Stimulated activated CD8-positive, alpha-beta memory T cell treated with anti-CD3 and anti-CD28 coated beads, Interleukin-12 subunit alpha, Interleukin-12 subunit beta, amount 100 ng/mL, for 24 hours (primary cell): ENCODE data around the gene ORC1.
"Not testable (repeated sequence)": the region's sequence is repeated elsewhere in the genome, so short reads cannot be mapped to it uniquely, and the experiment has no call there.

Experiments used
- DNase-seq: peaks from one replicate; pipeline ENCODE4 v3.0.0-alpha.2; 2020; ENCODE audit errors: extremely low read depth

ORC1 gene

DNA sequence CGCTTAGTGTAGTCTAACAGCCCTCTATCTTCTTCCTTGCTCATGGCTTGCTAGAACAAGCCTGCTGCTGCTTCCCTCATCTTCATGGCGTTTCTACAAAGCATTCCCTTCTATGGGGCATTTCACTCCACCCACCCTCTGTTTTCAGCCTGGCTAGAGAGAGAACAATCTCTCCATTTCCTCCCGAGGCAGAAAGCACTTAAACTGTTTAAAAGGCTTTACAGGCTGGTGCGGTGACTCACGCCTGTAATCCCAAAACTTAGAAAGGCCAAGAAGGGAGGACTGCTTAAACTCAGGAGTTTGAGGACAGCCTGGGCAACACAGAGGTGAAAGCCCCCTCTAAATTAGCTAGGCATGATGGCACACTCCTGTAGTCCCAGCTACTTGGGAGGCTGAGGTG is 17.8 kb downstream of the ORC1 start:
- DNase-seq, result no peak

DNA sequence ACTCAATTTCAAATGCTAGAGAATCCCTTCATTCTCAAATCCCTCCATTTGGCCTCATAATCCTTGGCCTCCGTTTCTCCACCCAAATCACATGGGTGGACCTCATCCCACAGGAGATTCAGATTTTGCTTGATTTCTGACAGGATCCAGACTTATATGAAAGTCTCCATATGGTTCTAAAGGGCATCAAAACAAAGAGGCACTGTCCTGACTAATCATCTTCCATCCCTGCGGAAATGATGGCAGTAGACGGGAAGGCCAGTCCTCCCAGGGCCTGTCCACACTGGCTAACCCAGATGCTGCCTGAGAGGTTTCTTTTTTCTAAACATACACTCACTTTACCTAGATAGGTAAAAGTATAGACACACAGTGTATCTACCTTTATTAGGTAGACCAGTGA is 18.8 kb downstream of the ORC1 start:
- DNase-seq, result no peak

DNA sequence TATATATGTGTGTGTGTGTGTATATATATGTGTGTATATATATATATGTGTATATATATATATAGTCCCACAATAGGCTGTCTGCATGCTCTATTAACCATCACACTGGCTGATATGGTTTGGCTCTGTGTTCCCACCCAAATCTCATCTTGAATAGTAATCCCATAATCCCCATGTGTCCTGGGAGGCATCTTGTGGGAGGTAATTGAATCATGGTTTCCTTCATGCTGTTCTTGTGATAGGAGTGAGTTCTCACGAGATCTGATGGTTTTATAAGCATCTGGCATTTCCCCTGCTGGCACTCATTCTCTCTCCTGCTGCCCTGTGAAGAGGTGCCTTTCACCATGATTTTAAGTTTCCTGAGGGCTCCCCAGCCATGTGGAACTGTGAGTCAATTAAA is 34.4 kb downstream of the ORC1 start:
- not testable (repeated sequence) for DNase-seq

DNA sequence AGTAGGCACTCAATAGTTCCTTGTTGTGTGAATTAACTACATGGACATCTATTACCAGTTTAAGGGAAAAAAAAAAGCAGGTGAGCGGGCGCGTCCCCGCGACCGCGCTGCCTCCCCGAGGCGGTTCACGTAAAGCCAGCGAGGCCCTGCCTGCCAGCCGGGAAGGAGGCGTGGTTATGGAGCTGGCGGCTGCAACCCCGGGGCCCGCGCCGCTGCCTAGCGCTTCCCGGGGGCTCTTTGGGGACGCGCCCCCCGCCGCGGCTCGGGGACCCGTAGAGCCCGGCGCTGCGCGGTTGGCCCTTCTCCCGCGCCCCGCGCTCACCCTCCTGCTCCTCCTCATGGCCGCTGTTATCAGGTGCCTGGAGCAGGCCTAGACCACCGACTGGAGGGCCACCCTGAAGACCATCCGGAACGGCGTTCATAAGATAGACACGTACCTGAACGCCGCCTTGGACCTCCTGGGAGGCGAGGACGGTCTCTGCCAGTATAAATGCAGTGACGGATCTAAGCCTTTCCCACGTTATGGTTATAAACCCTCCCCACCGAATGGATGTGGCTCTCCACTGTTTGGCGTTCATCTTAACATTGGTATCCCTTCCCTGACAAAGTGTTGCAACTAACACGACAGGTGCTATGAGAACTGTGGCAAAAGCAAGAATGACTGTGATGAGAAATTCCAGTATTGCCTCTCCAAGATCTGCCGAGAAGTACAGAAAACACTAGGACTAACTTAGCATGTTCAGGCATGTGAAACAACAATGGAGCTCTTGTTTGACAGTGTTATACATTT is 35.6 kb downstream of the ORC1 start:
- peak; percentile 22 for DNase-seq

DNA sequence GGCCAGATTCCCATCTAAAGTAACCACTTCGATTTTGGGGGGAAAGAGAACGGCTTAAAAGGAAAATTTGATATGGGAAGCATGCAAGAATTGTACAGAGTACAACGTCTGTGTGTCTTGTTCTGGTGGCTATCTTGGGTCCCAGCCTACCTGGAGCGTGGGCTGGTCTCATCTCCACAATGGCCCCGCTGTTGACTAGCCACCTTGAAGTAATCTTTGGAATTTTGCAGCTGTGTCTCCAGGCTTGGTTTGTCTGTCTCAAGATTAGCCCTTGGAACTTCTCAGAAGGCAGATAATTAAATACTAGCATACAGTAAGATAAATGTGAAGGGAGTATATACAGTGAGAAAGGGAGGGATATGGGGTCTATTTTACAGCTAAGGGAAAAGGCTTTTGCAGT is 37.0 kb downstream of the ORC1 start:
- DNase-seq, result no peak

DNA sequence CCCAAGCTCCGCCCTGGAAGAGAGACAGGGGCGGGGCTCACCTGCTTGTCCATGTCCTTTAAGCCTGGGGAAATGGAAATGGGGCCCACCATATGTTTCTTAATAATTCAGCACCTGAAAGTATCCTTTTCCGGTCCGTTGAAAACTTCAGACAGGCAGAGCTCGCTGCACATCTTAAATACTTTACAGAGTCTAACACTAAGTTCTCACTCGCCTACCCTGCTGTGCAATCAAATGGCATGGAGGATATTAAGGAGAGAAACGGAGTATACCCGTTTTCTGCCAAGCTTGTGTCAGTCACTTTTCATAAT is 37.8 kb downstream of the ORC1 start:
- DNase-seq, result no peak

DNA sequence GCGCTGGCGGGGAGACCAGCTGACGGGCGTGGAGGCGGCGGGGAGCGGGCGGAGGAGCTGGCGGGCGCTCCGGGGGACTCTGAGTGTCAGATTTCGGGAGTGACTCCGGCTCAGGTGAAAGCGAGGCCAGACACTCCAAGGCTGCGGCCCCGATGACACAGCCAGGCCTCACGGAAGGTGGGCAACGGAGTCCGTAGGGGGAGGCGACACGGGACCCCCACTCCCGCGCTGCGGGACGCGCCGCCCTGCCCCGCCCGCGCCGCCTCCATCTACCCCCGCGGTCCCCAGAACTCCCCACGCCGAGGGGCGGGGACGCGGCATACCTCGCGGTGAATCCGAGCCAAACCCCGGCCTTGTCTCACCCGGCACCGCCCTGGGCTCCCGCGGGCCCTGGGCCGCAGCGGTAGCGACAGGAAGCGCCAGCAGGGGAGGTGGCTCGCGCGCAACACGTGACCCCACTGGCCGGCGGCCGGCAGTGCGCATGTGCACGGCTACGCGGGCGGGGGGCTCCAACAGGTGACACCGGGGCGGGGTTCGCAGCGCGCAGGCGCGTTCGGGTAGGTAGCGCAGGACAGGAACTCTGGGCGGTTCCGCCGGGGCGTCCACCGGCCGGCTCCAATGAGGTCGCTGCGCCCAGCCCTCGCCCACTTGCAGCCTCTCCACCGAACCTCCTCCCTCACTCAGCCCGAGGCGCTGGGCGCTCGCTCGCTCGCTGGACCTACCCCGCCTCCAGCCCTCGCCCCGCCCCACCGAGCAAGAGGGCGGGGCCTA is 38.3 kb downstream of the ORC1 start, which contains the start of gene CC2D1B:
Gene CC2D1B (minus strand): TSS at position 460 of the 771 bp plus-strand sequence. CDS start 1,585 bp downstream, outside the sequence.
- DNase-seq, result peak; percentile 99

DNA sequence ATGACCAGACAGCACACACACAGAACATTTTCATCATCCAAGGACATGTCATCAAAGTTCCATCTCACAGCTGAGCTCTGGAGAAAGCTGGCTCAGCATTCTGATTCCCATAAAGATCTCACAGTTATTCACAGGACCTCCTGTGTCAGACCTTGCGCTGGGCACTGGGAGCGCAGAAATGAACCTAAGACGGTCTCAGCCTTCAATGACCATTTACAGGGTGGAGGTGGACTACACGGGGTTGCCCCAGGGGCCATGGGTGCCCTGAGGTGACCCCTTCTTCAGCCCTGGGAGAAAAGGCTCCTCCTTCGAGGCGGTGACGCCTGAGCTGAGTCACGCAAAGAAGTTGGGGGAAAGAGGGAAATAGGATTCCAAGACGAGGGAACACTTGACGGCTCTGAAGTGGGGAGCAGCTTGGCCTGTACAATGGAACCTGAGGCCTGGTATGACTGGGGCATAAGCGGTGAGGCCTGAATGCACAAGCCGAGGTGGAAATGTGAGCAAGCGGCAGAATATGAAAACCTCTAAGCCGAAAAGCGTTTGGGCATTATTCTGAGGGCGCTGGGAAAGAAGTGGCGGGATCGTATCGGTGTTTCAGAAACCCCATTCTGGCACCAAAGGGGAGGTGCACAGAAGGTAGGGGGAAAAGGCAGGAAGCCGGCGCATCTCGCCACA is 39.0 kb downstream of the ORC1 start:
- no peak for DNase-seq

DNA sequence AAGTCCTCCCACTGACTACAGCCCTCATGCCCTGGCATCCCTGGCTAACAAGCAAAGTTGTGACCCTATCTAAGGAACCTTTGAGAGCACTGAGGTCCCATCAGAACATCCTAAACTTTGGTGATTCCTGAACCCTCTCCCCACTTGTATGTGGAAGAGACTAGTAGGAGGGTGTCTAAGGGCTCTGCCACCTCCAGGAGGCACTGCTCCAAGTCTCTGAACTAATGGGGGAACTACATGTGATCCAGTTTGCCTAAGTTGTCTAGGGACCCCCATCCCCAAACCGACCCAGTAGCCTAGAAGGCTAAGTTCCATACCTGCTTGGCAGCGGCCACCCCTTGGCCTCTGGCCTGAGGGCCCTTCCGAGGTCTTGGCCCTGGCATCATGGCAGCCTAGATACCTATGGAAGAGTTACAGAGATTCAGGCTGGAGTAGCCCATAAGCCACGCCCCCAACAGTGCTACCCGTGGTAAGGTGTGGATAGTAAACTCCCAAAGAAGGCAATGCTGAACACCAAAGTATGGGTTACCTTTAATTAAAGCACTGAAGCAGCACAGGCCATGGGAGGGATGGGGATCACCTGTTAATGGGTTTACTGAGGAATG is 39.9 kb downstream of the ORC1 start:
- DNase-seq, result no peak

DNA sequence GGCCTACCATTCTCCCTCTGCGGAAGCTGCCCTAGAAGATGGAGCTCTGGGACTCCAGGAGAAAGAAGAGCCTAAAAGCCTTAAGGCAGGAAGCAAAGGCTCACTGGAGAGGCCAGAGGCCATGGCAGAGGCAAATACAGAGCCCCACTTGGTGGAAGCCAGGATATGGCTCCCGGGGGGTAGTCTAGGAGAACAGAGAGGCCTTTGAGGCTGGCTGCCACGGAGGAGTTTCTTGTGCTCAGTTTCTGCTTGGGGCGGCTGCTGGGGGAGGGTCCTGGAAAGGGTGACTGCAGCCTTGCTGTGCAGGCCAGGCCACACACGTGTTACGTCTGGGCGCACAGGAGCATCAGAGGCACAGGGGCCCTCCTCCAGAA is 43.6 kb downstream of the ORC1 start:
- no peak for DNase-seq

DNA sequence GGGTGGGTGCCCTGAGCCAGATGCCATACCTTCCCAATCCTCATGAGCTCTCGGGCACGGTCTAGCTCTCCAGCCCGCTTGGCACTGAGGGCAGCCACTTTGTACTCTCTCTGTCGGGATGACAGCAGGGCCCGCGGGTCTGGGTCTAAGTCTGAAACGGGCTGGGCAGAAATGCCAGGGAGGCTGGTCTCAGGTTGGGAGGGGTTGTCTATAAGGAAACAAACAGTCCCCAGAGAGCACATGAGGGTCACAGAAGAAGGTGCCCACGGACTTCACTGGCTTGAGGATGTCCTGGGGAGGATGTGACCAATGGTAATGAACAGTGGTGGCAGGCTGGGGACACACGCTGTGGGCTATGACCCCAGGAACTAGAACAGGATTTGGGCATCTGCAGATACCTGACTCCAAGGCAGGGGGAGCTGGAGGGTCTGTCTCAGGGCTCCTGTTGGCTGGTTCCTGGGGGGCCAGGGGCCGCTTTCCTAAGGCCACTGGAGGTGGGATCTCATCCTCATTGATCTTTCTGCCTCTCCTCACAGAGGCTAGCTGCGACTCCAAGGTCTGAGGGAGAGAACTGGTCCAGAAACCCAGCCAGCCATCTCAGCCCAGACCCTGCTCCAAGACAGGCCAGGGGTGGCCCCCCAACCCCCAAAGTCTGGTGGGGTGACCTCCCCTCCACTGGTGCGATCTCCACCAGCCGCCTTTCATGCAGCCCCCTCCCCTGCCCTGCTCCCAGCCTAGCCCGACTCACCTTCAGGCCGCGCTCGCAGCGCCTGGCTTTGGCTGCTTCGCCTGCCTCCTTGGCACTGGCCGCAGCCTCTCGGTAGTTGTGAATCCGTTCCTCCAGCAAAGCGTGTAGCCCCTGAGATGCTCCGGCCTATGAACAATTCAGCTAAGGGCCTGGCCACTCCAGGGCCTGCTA is 44.3 kb downstream of the ORC1 start:
- no peak for DNase-seq

DNA sequence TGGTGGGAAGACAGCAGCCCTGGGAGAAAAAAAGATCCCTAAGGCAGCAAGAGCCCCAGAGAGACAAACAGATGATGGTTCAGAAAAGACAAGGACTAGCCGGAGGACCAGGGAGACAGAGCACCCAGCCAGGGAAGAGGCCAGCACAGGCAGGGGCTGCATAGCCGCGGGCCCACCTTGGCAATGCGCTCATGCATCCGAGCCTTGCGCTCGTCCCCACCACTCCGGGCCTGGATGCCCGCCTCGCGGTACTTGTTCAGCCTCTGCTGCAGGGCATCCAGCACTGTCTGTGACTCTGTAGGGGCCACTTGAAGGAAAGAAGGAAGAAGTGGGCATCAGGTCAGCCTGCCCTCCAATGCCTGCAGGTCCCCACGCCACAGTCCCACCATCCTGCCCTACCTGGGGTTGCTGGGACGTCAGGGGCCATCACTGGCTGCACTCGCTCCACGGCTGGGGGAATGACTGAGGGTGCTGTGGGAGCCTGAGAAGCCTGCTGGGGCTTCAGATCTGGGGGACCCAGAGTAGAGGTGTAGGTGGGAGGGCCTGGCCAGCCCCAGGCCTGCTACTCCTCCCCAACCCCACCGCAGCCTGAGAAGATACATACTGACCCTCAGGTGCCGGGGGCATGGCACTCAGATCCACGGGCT is 45.2 kb downstream of the ORC1 start:
- DNase-seq, result no peak

DNA sequence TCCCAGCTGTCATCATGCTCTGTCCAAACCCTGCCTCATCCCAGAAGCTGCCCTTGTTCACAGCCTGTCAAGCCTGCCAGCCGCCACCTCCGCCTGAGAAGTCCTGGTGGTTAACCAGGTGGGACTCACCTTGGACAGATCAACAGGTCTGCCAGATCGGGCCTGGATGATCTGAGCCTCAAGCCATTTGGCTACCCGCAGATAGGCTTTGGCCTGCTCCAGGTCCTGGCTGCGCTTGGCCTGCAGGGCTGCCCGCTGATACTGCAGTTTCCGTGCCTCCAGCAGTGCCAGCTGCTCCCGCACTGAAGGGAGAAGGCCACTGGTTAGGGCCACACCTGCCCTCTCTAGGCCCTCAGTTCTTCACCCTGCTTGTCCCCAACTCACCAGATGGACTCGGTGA is 46.8 kb downstream of the ORC1 start:
- DNase-seq, result no peak

DNA sequence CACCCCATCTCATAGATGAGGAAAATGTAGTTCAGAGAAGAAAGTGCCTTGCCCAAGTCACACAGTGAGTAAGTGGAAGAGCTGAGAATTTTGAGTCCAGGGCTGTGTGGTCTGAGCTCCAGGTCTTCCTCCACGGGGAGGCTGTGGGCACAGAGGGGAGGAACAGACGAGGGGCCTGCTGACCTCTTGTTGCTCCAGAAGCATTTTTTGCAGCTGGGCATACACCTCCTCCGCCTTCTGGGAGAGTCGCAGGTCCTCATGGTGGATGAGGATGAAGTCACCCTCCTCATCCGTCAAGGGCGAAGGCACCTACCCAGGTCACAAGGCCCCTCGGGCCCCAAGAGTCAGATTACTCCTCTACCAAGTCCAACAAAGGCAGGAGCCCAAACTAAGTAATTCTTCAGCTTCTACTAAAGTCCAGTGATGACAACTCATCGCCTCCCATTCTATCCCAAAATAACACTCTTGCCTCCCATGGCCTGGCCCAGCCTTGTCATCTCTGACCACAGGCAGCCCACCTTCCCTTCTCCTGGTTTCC is 47.3 kb downstream of the ORC1 start:
- DNase-seq, result no peak

DNA sequence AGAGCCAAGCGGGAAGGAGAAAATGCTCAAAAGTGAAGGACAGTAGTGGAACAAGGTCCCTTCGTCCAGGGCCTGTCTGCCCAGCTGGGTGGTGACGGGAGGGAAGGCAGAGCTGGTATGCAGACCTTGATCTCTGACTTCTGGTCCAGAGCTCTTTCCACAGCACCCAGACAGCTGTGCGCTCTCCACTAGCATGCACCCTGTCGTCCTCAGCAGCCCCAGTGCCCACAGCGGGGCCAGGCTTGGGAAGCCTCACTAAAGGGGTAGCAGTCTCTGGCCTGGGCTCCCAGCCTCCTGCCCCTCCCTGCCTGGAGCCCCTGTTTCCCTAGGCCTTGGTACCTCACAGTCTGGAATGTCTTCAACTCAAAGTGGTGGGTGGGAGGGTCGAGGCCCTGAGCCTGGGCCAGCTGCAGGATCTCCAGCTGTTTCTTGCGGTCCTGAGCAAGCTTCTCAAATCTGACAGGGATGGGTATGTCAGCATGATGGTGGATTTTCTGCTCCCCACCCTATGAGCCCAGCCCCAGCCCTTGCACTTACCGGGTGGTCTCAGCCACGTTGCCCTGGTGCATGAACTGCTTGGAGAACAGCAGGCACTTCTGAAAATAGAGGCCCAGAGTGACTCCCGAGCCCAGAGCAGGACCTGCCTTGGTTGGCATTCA is 48.2 kb downstream of the ORC1 start:
- no peak for DNase-seq

DNA sequence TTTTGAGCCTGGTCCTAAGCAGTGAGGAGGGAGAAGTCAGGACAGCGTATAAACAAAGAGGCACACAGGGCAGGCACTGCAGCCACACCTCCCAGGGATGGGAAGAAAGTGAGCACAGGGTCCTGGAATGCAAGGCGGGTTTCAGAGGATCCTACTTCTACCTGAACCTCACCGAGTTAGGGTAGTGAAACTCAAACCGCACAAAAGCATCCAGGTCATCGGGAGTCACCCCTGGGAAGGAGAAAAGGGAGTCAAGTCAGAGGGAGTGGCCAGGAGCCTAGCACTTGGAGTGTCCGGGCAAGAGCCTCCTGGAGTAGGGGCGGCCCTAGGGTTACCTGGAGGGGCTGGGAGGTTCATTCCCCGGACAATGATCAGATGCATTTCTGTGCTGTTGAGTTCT is 48.8 kb downstream of the ORC1 start:
- DNase-seq, result no peak

DNA sequence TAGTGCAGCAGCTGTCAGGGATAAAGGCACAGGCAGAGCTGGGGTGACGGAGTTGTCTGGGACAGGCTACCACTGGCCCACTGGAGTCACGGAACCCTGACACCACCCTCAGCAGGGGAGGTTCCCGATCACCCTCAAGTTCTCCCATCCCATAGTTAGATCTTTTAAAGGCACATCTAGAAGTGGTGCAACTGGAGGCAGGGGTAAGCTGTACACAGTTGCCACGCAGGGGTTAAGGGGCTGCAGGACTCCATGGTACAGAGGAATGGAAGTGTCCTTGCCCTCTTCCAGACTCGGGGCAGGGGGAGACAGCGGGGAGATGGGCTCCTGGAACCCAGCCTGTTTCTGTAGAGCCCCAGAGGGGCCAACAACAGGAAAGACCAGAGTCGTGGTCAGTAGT is 51.5 kb downstream of the ORC1 start:
- no peak for DNase-seq

DNA sequence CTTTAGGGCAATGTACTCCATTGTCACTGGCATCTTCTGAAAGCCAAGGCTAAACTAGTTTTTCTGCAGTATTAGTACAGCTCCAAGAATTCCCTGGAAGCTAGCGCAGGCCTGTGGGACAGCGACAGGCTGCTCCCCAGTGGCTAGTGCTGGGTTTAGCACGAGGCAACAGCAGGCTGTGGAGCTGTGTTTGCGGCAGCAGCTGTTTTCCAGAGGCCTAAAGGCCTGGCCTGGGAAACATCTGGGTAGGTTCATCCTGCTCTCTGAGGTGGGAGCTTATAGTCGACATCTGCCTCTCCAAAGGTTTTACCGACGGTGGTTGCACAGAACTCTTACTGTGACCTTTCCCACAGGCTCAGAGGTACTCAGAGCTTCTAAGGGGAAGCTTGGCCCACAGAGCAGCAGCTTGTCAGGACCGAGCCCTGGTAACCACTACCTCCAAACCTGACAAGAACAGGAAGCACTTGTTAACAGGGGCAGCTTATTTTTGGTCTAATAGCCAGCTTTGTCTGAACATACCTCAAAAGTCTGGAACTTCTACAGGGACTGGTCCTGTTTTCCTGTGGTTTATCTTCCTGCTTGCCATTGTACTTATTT is 55.4 kb downstream of the ORC1 start:
- DNase-seq, result no peak

DNA sequence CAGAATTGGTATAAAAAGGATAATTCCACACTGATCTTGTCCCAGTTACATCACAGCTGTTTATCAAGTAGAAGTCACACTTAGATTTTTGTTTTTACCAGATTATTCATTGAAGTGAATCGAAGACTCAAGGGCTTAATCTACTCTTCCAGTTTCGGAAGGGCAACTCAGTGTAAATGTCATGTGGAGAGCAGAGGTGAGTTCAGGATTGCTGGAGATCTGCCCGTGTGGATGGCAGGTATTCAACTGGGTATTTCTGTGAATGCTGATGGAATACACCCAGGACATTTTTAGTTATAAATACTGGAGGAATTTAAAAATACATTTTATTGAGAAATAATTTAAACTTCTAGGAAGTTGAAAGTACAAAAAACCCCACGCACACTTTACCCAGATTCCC is 57.6 kb downstream of the ORC1 start:
- DNase-seq, result no peak

DNA sequence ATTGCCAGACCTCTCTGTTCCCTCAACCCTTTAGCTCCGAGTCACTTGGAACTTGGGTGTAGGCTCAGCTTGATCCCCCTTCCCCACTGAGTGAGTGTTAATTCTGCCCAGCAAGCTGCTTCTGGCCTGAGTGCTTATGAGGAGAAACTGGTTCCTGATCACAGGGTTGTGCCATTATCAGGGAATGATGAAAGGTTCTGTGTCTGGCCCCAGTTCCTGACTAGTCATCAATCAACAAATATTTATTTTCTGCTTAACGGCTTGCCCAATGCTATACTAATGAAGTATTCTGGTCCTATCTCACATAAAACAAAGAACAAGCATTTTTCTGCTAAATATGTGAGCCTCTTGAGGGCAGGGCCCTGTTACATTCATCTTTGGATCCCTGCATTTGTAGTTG is 59.0 kb downstream of the ORC1 start:
- no peak for DNase-seq
